Measurements from ENCODE around the gene CATSPERE. TPM values are rescaled to one million over a fixed set of nuclear protein-coding genes. Genes with fewer than 3 reads are reported as not detected.

CATSPERE gene
- total and polyA plus RNA-seq, 9 of the 15 experiments (the other 6 are each of a cell fraction or from before 2014, with no cell fraction given): 0.06 to 0.16 (median 0.09) TPM; not detected in 3

DNA sequence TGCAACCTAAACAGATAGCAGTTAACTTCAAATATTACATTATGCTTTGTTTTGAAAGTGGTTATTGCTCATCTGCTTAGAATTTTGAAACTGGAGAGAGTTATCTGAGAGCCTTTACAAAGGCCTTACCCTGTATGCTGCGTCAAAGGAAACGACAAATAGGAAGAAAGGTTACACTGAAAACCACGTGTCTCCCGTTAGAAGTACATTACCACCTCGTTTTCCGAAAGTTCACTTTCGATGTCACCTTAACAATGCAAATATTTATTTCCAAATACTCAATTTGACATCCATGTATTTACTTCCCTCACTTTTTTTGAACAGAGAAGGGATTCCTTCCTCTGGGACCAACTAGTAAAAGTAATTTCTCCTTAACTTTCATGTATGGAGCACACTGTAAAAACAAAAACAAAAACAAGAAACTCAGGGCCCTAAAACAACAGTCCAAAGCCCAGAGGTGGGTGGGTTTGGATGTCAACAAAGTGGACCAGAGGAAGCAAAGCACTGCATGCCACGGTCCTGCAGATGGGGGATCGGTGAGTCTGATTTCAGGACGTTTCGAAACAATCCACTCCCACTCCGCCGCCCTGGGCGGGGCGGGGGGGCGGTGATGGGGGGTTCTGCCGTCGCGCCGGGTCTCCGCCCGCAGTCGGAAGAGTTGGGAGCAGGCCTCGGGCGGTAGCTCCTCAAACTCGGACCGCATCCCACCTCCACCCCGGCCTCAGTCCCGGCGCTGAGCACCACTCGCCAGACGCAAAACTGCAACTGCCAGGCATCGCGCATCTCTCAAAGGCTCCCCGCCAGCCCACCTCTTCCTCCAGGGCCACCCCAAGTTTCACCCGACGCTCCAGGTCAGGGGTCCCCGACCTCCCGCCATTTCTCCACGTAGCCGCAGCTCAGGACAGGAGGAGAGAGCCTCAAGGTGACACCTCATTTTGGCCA is 10.2 kb upstream of the CATSPERE start (continued):
- TF ChIP-seq, protein P1, sequence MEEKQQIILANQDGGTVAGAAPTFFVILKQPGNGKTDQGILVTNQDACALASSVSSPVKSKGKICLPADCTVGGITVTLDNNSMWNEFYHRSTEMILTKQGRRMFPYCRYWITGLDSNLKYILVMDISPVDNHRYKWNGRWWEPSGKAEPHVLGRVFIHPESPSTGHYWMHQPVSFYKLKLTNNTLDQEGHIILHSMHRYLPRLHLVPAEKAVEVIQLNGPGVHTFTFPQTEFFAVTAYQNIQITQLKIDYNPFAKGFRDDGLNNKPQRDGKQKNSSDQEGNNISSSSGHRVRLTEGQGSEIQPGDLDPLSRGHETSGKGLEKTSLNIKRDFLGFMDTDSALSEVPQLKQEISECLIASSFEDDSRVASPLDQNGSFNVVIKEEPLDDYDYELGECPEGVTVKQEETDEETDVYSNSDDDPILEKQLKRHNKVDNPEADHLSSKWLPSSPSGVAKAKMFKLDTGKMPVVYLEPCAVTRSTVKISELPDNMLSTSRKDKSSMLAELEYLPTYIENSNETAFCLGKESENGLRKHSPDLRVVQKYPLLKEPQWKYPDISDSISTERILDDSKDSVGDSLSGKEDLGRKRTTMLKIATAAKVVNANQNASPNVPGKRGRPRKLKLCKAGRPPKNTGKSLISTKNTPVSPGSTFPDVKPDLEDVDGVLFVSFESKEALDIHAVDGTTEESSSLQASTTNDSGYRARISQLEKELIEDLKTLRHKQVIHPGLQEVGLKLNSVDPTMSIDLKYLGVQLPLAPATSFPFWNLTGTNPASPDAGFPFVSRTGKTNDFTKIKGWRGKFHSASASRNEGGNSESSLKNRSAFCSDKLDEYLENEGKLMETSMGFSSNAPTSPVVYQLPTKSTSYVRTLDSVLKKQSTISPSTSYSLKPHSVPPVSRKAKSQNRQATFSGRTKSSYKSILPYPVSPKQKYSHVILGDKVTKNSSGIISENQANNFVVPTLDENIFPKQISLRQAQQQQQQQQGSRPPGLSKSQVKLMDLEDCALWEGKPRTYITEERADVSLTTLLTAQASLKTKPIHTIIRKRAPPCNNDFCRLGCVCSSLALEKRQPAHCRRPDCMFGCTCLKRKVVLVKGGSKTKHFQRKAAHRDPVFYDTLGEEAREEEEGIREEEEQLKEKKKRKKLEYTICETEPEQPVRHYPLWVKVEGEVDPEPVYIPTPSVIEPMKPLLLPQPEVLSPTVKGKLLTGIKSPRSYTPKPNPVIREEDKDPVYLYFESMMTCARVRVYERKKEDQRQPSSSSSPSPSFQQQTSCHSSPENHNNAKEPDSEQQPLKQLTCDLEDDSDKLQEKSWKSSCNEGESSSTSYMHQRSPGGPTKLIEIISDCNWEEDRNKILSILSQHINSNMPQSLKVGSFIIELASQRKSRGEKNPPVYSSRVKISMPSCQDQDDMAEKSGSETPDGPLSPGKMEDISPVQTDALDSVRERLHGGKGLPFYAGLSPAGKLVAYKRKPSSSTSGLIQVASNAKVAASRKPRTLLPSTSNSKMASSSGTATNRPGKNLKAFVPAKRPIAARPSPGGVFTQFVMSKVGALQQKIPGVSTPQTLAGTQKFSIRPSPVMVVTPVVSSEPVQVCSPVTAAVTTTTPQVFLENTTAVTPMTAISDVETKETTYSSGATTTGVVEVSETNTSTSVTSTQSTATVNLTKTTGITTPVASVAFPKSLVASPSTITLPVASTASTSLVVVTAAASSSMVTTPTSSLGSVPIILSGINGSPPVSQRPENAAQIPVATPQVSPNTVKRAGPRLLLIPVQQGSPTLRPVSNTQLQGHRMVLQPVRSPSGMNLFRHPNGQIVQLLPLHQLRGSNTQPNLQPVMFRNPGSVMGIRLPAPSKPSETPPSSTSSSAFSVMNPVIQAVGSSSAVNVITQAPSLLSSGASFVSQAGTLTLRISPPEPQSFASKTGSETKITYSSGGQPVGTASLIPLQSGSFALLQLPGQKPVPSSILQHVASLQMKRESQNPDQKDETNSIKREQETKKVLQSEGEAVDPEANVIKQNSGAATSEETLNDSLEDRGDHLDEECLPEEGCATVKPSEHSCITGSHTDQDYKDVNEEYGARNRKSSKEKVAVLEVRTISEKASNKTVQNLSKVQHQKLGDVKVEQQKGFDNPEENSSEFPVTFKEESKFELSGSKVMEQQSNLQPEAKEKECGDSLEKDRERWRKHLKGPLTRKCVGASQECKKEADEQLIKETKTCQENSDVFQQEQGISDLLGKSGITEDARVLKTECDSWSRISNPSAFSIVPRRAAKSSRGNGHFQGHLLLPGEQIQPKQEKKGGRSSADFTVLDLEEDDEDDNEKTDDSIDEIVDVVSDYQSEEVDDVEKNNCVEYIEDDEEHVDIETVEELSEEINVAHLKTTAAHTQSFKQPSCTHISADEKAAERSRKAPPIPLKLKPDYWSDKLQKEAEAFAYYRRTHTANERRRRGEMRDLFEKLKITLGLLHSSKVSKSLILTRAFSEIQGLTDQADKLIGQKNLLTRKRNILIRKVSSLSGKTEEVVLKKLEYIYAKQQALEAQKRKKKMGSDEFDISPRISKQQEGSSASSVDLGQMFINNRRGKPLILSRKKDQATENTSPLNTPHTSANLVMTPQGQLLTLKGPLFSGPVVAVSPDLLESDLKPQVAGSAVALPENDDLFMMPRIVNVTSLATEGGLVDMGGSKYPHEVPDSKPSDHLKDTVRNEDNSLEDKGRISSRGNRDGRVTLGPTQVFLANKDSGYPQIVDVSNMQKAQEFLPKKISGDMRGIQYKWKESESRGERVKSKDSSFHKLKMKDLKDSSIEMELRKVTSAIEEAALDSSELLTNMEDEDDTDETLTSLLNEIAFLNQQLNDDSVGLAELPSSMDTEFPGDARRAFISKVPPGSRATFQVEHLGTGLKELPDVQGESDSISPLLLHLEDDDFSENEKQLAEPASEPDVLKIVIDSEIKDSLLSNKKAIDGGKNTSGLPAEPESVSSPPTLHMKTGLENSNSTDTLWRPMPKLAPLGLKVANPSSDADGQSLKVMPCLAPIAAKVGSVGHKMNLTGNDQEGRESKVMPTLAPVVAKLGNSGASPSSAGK (IDR thresholded peaks at IDR 0.05): peak; percentile 68
- TF ChIP-seq, protein P2, sequence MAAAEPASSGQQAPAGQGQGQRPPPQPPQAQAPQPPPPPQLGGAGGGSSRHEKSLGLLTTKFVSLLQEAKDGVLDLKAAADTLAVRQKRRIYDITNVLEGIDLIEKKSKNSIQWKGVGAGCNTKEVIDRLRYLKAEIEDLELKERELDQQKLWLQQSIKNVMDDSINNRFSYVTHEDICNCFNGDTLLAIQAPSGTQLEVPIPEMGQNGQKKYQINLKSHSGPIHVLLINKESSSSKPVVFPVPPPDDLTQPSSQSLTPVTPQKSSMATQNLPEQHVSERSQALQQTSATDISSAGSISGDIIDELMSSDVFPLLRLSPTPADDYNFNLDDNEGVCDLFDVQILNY (CRISPR knock-in tag; IDR thresholded peaks at IDR 0.05): no peak
- TF ChIP-seq, protein P3, sequence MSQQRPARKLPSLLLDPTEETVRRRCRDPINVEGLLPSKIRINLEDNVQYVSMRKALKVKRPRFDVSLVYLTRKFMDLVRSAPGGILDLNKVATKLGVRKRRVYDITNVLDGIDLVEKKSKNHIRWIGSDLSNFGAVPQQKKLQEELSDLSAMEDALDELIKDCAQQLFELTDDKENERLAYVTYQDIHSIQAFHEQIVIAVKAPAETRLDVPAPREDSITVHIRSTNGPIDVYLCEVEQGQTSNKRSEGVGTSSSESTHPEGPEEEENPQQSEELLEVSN (IDR thresholded peaks at IDR 0.05; ENCODE audit: borderline replicate concordance in 1 of 2, extremely low read depth in 1 of 2, insufficient read depth in 1 of 2, insufficient read length in 1 of 2, low read depth in 1 of 2, low read length in 1 of 2, poor library complexity in 1 of 2, severe bottlenecking in 1 of 2): peak; percentile 22 to 44
- no peak for TF ChIP-seq HOXB6 (CRISPR knock-in tag; IDR thresholded peaks at IDR 0.05; ENCODE audit: borderline replicate concordance)
- TF ChIP-seq NCOA6 (IDR thresholded peaks at IDR 0.05): no peak
- TF ChIP-seq, protein P4, sequence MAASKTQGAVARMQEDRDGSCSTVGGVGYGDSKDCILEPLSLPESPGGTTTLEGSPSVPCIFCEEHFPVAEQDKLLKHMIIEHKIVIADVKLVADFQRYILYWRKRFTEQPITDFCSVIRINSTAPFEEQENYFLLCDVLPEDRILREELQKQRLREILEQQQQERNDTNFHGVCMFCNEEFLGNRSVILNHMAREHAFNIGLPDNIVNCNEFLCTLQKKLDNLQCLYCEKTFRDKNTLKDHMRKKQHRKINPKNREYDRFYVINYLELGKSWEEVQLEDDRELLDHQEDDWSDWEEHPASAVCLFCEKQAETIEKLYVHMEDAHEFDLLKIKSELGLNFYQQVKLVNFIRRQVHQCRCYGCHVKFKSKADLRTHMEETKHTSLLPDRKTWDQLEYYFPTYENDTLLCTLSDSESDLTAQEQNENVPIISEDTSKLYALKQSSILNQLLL (CRISPR knock-in tag; IDR thresholded peaks at IDR 0.05; ENCODE audit: borderline replicate concordance): no peak
- TF ChIP-seq CBX1 (IDR thresholded peaks at IDR 0.05; ENCODE audit: low read depth): no peak
- TF ChIP-seq, protein P5, sequence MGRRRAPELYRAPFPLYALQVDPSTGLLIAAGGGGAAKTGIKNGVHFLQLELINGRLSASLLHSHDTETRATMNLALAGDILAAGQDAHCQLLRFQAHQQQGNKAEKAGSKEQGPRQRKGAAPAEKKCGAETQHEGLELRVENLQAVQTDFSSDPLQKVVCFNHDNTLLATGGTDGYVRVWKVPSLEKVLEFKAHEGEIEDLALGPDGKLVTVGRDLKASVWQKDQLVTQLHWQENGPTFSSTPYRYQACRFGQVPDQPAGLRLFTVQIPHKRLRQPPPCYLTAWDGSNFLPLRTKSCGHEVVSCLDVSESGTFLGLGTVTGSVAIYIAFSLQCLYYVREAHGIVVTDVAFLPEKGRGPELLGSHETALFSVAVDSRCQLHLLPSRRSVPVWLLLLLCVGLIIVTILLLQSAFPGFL (CRISPR knock-in tag; IDR thresholded peaks at IDR 0.05): no peak
- TF ChIP-seq MCM5 (IDR thresholded peaks at IDR 0.05; ENCODE audit: low read depth): no peak
